SHP77 (cell line): ENCODE results near the gene HIGD1C.

Experiments used
- DNase-seq, 2 experiments: peaks; one replicate each; lab custom pipeline; 2025; lab: John Stamatoyannopoulos, UW

Gene HIGD1C

DNA sequence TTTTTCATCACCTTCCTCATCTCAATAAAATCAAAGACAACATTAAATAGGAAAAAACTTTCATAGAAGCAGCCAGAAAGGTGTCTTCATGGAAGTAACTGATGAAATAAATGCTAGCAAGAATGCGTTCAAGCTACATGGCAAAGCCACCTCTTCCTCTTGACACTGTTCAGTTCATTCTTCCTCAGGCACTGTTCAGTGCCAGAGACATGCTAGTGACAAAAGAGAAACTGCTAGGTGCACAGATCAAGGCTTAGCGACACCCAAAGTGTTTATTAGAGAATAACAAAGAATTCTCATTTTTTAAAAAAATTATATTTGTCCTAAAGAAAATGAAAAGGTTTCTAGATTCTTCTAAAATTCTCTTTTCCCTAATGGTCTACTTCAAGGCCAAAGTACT is 66.6 kb downstream of the HIGD1C start:
- no peak for DNase-seq

DNA sequence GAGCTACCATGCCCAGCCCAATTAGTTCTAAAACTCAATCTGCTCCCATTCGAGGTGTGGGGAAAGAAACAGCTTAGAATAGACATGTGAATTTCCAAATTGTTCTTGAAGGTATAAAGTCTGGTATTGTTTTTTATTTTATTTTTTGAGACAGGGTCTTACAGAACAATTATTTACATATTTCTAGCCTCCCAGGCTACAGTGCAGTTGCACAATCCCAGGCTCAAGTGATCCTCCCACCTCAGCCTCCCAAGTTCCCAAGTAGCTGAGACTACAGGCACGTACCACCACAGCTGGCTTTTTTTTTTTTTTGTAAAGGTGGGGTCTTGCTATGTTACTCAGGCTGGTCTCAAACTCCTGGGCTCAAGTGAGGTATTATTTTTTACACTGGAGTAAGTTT is 67.6 kb downstream of the HIGD1C start:
- DNase-seq: no peak
